Kidney epithelial cell (primary cell): ENCODE measurements around the gene PRKG1. TPM values are rescaled to one million over a fixed set of nuclear protein-coding genes. Genes with fewer than 3 reads are reported as not detected.
"Not testable (repeated sequence)": the region's sequence is repeated elsewhere in the genome, so short reads cannot be mapped to it uniquely, and the experiment has no call there.

Source experiments
- DNase-seq: peaks from one replicate; pipeline ENCODE4 v3.0.0-alpha.2; 2010; ENCODE audit warnings: low read depth
- H3K27me3 ChIP-seq: 2 replicates; pipeline ENCODE4 v1.6.0; 2011; ENCODE audit warnings: low read length; ENCODE audit not compliant: control insufficient read depth, insufficient read depth
- H3K36me3 ChIP-seq: 2 replicates; pipeline ENCODE4 v1.5.1; 2011; ENCODE audit warnings: low read length; ENCODE audit not compliant: control insufficient read depth, insufficient read depth
- H3K4me3 ChIP-seq: 2 replicates; pipeline ENCODE4 v1.5.1; 2011; ENCODE audit warnings: low read depth, mild to moderate bottlenecking, control low read depth, low read length
- CTCF ChIP-seq: IDR thresholded peaks from 2 replicates; pipeline ENCODE4 v1.5.1; 2011; ENCODE audit warnings: mild to moderate bottlenecking, moderate library complexity, low read length, control low read depth, inconsistent platforms; ENCODE audit not compliant: insufficient read depth, poor library complexity, severe bottlenecking
- total RNA-seq: library from RNA; depleted of rRNA; stranded (reverse); fragments of >200 nt; gene quantifications from 2 replicates; pipeline ENCODE4 v1.2.3, GENCODE V29; 2015

PRKG1 gene
- total RNA-seq, 1 donor from 2014 or later, result 1.3 TPM

GRCh38 chr10:51574248-51575048, 500.2 kb downstream of the PRKG1 start:
- no peak for DNase-seq
- H3K27me3 ChIP-seq, result no peaks in the 10 kb centered on the region
- H3K4me3 ChIP-seq, result no peak overlapping the region
- no peak for TF ChIP-seq CTCF
- H3K36me3 ChIP-seq, result no peaks in the 10 kb centered on the region

- H3K4me3 ChIP-seq, H3K27me3 ChIP-seq, H3K36me3 ChIP-seq, DNase-seq: not testable (repeated sequence)
Observed at GRCh38 chr10:51581196-51581595, 506.9 kb downstream of the PRKG1 start.

DNA sequence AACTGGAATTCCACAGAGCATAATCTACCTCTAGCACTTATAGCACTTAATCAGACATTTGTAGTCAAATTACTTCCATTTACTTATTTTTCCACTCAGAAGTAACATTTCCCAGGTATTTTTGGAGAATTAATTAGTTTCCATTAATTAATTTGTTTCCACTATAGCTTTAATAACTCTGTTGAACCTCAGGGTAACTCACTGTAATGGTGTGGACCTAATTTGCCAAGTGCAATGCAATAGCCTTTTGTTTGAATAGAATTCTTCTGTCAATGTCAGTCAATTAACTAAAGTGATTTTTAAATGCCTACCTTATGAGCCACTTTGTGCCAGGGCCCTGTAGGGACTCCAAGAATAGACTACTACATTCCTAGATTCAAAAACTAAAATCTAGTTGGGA, 509.7 kb downstream of the PRKG1 start:
- DNase-seq, result no peak
- Histone ChIP-seq H3K4me3 (no peak overlapping the region), H3K36me3 (no peaks in the 10 kb centered on the region), H3K27me3 (no peaks in the 10 kb centered on the region)
- no peak for TF ChIP-seq CTCF

DNA sequence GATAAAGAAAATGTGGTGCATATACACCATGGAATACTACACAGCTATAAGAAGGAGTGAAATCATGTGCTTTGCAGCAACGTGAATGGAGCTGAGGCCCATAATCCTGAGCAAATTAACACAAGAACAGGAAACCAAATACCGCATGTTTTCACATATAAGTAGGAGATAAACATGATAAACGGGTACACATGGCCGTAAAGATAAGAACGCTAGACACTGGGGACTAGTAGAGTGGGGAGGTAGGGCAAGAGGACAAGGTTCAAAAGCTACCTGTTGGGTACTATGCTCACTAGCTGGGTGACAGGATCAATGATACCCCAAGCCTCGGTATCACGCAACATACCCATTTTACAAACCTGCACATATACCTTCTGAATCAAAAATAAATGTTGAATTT, 511.5 kb downstream of the PRKG1 start:
- TF ChIP-seq CTCF, result no peak
- H3K36me3 ChIP-seq, result no peaks in the 10 kb centered on the region
- no peaks in the 10 kb centered on the region for H3K27me3 ChIP-seq
- no peak overlapping the region for H3K4me3 ChIP-seq
- no peak for DNase-seq

DNA sequence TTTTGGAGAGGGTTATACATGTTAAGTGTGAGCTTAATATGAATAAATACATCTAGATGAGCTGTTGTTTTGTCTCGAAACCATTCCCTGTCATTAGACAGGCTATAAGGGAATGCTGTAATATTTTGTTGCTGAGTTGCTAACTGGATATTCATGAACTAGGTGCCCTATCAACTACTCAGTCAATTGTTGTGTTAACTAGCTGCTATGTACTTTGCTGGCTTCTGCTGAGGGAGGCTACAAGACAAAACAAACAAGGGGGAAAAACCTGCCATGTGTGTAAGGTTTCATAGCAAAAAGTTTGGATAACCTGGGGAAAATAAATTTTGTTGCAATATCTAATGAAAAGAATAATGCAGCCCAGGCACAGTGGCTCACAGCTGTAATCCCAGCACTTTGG, 514.7 kb downstream of the PRKG1 start:
- no peak for TF ChIP-seq CTCF
- H3K4me3 ChIP-seq, result no peak overlapping the region

DNA sequence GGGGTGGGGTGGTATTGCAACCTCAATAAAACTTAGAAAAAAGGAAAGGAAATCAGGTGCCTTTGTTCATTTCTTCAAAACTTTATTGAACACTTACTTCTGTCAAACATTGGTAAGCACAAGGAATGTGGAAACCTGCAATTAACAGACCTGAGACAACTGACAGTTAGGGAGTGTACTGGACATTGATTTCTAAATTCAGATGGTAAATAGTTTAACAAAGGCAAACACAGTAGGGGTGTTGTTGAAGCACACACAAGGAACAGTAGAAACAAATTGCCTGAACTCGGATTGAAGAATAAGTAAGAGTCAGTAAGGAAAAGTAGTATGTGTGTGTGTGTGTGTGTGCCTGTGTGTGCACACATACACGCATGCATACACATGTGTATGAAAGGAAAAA, 516.5 kb downstream of the PRKG1 start:
- H3K36me3 ChIP-seq, result no peaks in the 10 kb centered on the region
- no peak for TF ChIP-seq CTCF
- no peak for DNase-seq
- H3K4me3 ChIP-seq, result no peak overlapping the region
- H3K27me3 ChIP-seq, result no peaks in the 10 kb centered on the region

More for the DNA sequence above, 514.7 kb downstream of the PRKG1 start:
- H3K36me3 ChIP-seq, result no peaks in the 10 kb centered on the region
- H3K27me3 ChIP-seq, result no peaks in the 10 kb centered on the region
- no peak for DNase-seq
